K562 (cell line): ENCODE results near the gene ALPK1. TPM values are rescaled to one million over a fixed set of nuclear protein-coding genes. Genes with fewer than 3 reads are reported as not detected.

ENCODE experiments used
- ATAC-seq: fragments of 200-7000 bp; cut with Tn5 transposase; 3 replicates; pipeline ENCODE4 v1.9.1; 2020; ENCODE audit warnings: moderate library complexity
- BruUV-seq: library from RNA; stranded (reverse); fragments of 400-500 nt; replicated peaks from 2 replicates; lab custom pipeline; 2021; lab: Mats Ljungman, UMichigan
- CTCF ChIA-PET: fragments of 300-600 bp; formaldehyde crosslinking; extraction: SDS; loops from one replicate; lab custom pipeline; 2021; ENCODE audit warnings: low intra/inter-chr PET ratio; lab: Yijun Ruan, JAX
- POLR2A ChIA-PET: fragments of 300-600, 350-650 bp; sonication (Branson Sonifier 250); formaldehyde crosslinking; extraction: SDS; loops from one replicate; lab custom pipeline; 2021; ENCODE audit warnings: antibody characterized with exemption, inconsistent platforms; lab: Yijun Ruan, JAX
- DNase-seq, 4 experiments: peaks; one replicate each; pipeline versions ENCODE4 v3.0.0 to v3.0.0-alpha.2; 2011 to 2018; ENCODE audit warnings: low spot score in 3 of 4, mixed read lengths in 3 of 4; ENCODE audit errors: extremely low read depth in 1 of 4
- FAIRE-seq: peaks from 2 replicates; lab custom pipeline; 2011; peaks lifted over from hg19 to GRCh38; lab: Jason Lieb, UNC
- H2AFZ ChIP-seq: 2 replicates; pipeline ENCODE4 v1.6.0; 2011; ENCODE audit warnings: low read depth, low read length, control low read depth, inconsistent platforms
- H3K27ac ChIP-seq: fragments of 200-600 bp; 3 replicates; pipeline ENCODE4 v1.8.0; 2011; ENCODE audit warnings: low read depth, mild to moderate bottlenecking, control low read depth, inconsistent platforms, low read length, moderate library complexity, mixed read lengths; ENCODE audit errors: extremely low read depth
- H3K27me3 ChIP-seq, 2 experiments: fragments of 300-600 bp in 1 of 2; 2 replicates in 1 of 2; 3 replicates in 1 of 2; pipeline versions ENCODE4 v1.6.0 to v1.8.0; 2011; ENCODE audit warnings: inconsistent platforms in 2 of 2, low read length in 2 of 2, mild to moderate bottlenecking in 1 of 2, mixed read lengths in 1 of 2, moderate library complexity in 1 of 2; ENCODE audit not compliant: control insufficient read depth in 2 of 2, insufficient read depth in 2 of 2
- H3K36me3 ChIP-seq: fragments of 300-600 bp; 3 replicates; pipeline ENCODE4 v1.8.0; 2011; ENCODE audit warnings: mild to moderate bottlenecking, low read length, inconsistent platforms; ENCODE audit not compliant: control insufficient read depth, insufficient read depth
- H3K4me1 ChIP-seq, 2 experiments: fragments of 200-600 bp in 1 of 2; replicated peaks in 1 of 2; 2 replicates in 1 of 2; 3 replicates in 1 of 2; pipeline versions ENCODE4 v1.5.1 to v1.8.0; 2011; ENCODE audit warnings: inconsistent platforms in 2 of 2, low read length in 2 of 2, mild to moderate bottlenecking in 1 of 2, mixed read lengths in 1 of 2, moderate library complexity in 1 of 2; ENCODE audit not compliant: control insufficient read depth in 2 of 2, insufficient read depth in 2 of 2
- H3K4me2 ChIP-seq: 2 replicates; pipeline ENCODE4 v1.6.1; 2011; ENCODE audit warnings: low read length, control low read depth, inconsistent platforms, mixed read lengths; ENCODE audit not compliant: insufficient read depth
- H3K4me3 ChIP-seq: fragments of 200-600 bp; sonication (generic), shearing (Covaris generic); 2 replicates; pipeline ENCODE4 v1.5.1; 2016; ENCODE audit warnings: control low read depth, inconsistent platforms
- H3K79me2 ChIP-seq: fragments of 200-600 bp; 3 replicates; pipeline ENCODE4 v1.8.0; 2011; ENCODE audit warnings: low read length, inconsistent platforms; ENCODE audit not compliant: control insufficient read depth, insufficient read depth
- H3K9ac ChIP-seq, 2 experiments: 2 replicates each; pipeline versions ENCODE4 v1.6.0 to v1.6.1; 2011; ENCODE audit warnings: low read depth in 2 of 2, low read length in 2 of 2, control low read depth in 1 of 2, inconsistent platforms in 1 of 2, mild to moderate bottlenecking in 1 of 2, mixed read lengths in 1 of 2; ENCODE audit not compliant: insufficient read depth in 1 of 2
- H3K9me1 ChIP-seq: one replicate; pipeline ENCODE4 v1.6.0; 2011; ENCODE audit warnings: inconsistent platforms, mild to moderate bottlenecking, low read length, moderate library complexity; ENCODE audit not compliant: control insufficient read depth, insufficient read depth
- H3K9me3 ChIP-seq: replicated peaks from 2 replicates; pipeline ENCODE4 v1.5.1; 2011; ENCODE audit warnings: low read depth, low read length, inconsistent platforms; ENCODE audit not compliant: control insufficient read depth, insufficient read depth
- H4K20me1 ChIP-seq: replicated peaks from 2 replicates; pipeline ENCODE4 v1.6.1; 2011; ENCODE audit warnings: low read length, inconsistent platforms, mixed read lengths; ENCODE audit not compliant: control insufficient read depth, insufficient read depth
- BACH1 ChIP-seq: fragments of 200-800 bp; sonication (Bioruptor generic); IDR thresholded peaks from 2 replicates; pipeline ENCODE4 v1.6.1; 2016; ENCODE audit warnings: missing genetic modification characterization, missing compliant biosample characterization
- HEY1 ChIP-seq: fragments of 250-450 bp; sonication (Bioruptor Pico); IDR thresholded peaks from 2 replicates; pipeline ENCODE4 v1.5.0; 2020; ENCODE audit warnings: mild to moderate bottlenecking, moderate library complexity, borderline replicate concordance
- PRDM10 ChIP-seq: fragments of 450-650 bp; IDR thresholded peaks from 2 replicates; pipeline ENCODE4 v1.6.1; 2018; ENCODE audit not compliant: partially characterized antibody
- RAD51 ChIP-seq: fragments of 450-650 bp; IDR thresholded peaks from 2 replicates; pipeline ENCODE4 v1.7.1; 2016; ENCODE audit warnings: low read depth, mild to moderate bottlenecking, borderline replicate concordance
- RB1 ChIP-seq: fragments of 450-650 bp; IDR thresholded peaks from 2 replicates; pipeline ENCODE4 v1.6.1; 2017; ENCODE audit warnings: low read depth, mild to moderate bottlenecking
- SIN3B ChIP-seq: fragments of 450-650 bp; IDR thresholded peaks from 2 replicates; pipeline ENCODE4 v1.6.1; 2017; ENCODE audit warnings: low read depth, mild to moderate bottlenecking, moderate library complexity
- USF1 ChIP-seq: sonication (generic); formaldehyde crosslinking; IDR thresholded peaks from 2 replicates; pipeline ENCODE4 v1.9.0; 2022; ENCODE audit warnings: mild to moderate bottlenecking, missing genetic modification reagents
- ZBTB1 ChIP-seq: sonication (generic); formaldehyde crosslinking; IDR thresholded peaks from 2 replicates; pipeline ENCODE4 v1.8.1; 2023; ENCODE audit warnings: missing genetic modification reagents, low read depth, mild to moderate bottlenecking, borderline replicate concordance
- ZHX1 ChIP-seq: fragments of 150-350 bp; conservative IDR thresholded peaks from 2 replicates; pipeline ENCODE4 v1.6.1; 2014; ENCODE audit warnings: low read length
- WGBS: fragments of 100-300 bp; shearing (Covaris generic); methylation state at CpG from one replicate; pipeline ENCODE4 v1.1.6; 2016; ENCODE audit warnings: low coverage, mixed read lengths; ENCODE audit not compliant: insufficient coverage; ENCODE audit errors: missing lambda C conversion rate; 5-methylcytosine and 5-hydroxymethylcytosine counted together
- in situ Hi-C: fragments of 300-500 bp; cut with MboI; formaldehyde crosslinking; loops from 4 replicates; pipeline ENCODE4 v1.15.0; 2018; ENCODE audit warnings: inconsistent platforms, mixed read lengths
- intact Hi-C: fragments of 100-400 bp; cut with micrococcal nuclease; formaldehyde crosslinking; loops from 2 replicates; pipeline ENCODE4 v1.14.2; 2022
- polyA plus RNA-seq, 8 experiments: library from polyadenylated mRNA; depleted of rRNA in 4 of 8; stranded (reverse) in 5 of 8; unstranded in 3 of 8; fragments of >200 nt; fragmentation: Nextera tagmentation in 2 of 8; fragmentation: Illumina TruSeq in 1 of 8; extraction: Ambion mirVana in 2 of 8; extraction: Trizol in 1 of 8; gene quantifications; 2 replicates each; pipeline versions ENCODE4 v1.2.1 to v1.2.3, GENCODE V29; 2011 to 2014; ENCODE audit warnings: inconsistent platforms in 1 of 8, missing spikeins in 1 of 8
- total RNA-seq, 7 experiments: library from RNA; depleted of rRNA in 6 of 7; stranded (reverse); fragments of >200 nt in 6 of 7; fragmentation: Illumina TruSeq in 2 of 7; extraction: Trizol in 2 of 7; gene quantifications; 2 replicates each; pipeline versions ENCODE4 v1.2.1 to v1.2.3, GENCODE V29; 2011 to 2021; ENCODE audit warnings: low replicate concordance in 1 of 7

The ALPK1 gene
- total and polyA plus RNA-seq, 9 of the 15 experiments (the other 6 are each of a cell fraction or from before 2014, with no cell fraction given) = 2.3 to 6.9 (median 4.6) TPM

GRCh38 chr4:112287258-112287989 lies 9.7 kb upstream of the ALPK1 start:
- no peaks in the 10 kb centered on the region for H3K9me1 ChIP-seq
- H3K4me2 ChIP-seq = no peak overlapping the region
- intact Hi-C loops = no loop called here
- no peak overlapping the region for H3K9ac ChIP-seq
- ChIA-PET POLR2A (interaction anchor here (0.9 to 1.0 kb wide), 2 partner anchors 9 to 10 kb away, joined by 3 to 6 read pairs; partner anchors contain the start of gene ALPK1), CTCF (no interaction called here)
- H3K4me1 ChIP-seq = peaks cover 11 to 13% of the 10 kb centered on the region in 2 experiments; a peak in 4 of 5 replicates
- no peaks in the 10 kb centered on the region for H3K27me3 ChIP-seq
- no peak overlapping the region for H2AFZ ChIP-seq
- no peaks in the 10 kb centered on the region for H3K36me3 ChIP-seq
- H3K27ac ChIP-seq = no peak overlapping the region
- no peak for DNase-seq
- in situ Hi-C loops = no loop called here
- FAIRE-seq = no peak
- H3K4me3 ChIP-seq = no peak overlapping the region
- H3K79me2 ChIP-seq = peaks cover 12% of the 10 kb centered on the region; the same call in 2 of the 3 replicates
- no peaks in the 10 kb centered on the region for H4K20me1 ChIP-seq
- no peaks in the 10 kb centered on the region for H3K9me3 ChIP-seq
- no TSS peak for BruUV-seq
- ATAC-seq = no peak
- WGBS = 82% methylated on average over 7 of the region's 8 CpGs
- no peak for TF ChIP-seq BACH1 (tag)
- TF ChIP-seq USF1 = no peak
- no peak for TF ChIP-seq ZHX1
- no peak for TF ChIP-seq RB1
- TF ChIP-seq ZBTB1 (CRISPR knock-in tag) = no peak
- no peak for TF ChIP-seq RAD51
- no peak for TF ChIP-seq HEY1 (CRISPR knock-in tag)
- TF ChIP-seq SIN3B = no peak
- no peak for TF ChIP-seq PRDM10
